Thyroid gland (tissue), 4 donors: ENCODE measurements around the gene PCDHA7. TPM values are rescaled to one million over a fixed set of nuclear protein-coding genes. Genes with fewer than 3 reads are reported as not detected.
"Not testable (repeated sequence)": the region's sequence is repeated elsewhere in the genome, so short reads cannot be mapped to it uniquely, and the experiment has no call there.

Experiments
- DNase-seq, 2 donors: peaks; one replicate each; pipeline ENCODE4 v3.0.0-alpha.2; 2019
- H3K27ac ChIP-seq, 3 donors: fragments of 200-600 bp; sonication (generic); 1 replicate in 2 of 3; 2 replicates in 1 of 3; pipeline ENCODE4 v1.5.1; 2016 to 2019; ENCODE audit warnings: mild to moderate bottlenecking in 1 of 3, moderate library complexity in 1 of 3
- H3K27me3 ChIP-seq: fragments of 200-600 bp; sonication (generic); one replicate; pipeline ENCODE4 v1.5.1; 2019
- H3K36me3 ChIP-seq, 2 donors: fragments of 200-600 bp; sonication (generic); one replicate each; pipeline ENCODE4 v1.5.1; 2016 to 2019
- H3K4me1 ChIP-seq, 2 donors: fragments of 200-600 bp; sonication (generic); one replicate each; pipeline ENCODE4 v1.5.1; 2017 to 2019
- H3K4me3 ChIP-seq, 3 donors: fragments of 200-600 bp; sonication (generic); replicated peaks in 1 of 3; 1 replicate in 2 of 3; 2 replicates in 1 of 3; pipeline ENCODE4 v1.5.1; 2016; ENCODE audit warnings: mild to moderate bottlenecking in 1 of 3
- H3K9me3 ChIP-seq: fragments of 200-600 bp; sonication (generic); one replicate; pipeline ENCODE4 v1.5.1; 2017
- CTCF ChIP-seq, 6 experiments: fragments of 200-600 bp in 3 of 6; fragments of 450-650 bp in 3 of 6; sonication (generic) in 3 of 6; IDR thresholded peaks; one replicate each; pipeline ENCODE4 v1.5.1; 2016 to 2019; ENCODE audit warnings: antibody characterized with exemption in 6 of 6, mild to moderate bottlenecking in 2 of 6, inconsistent platforms in 1 of 6, moderate library complexity in 1 of 6
- POLR2A ChIP-seq, 2 donors: fragments of 450-650 bp; IDR thresholded peaks; one replicate each; pipeline ENCODE4 v1.6.1; 2017; ENCODE audit warnings: antibody characterized with exemption in 2 of 2, mild to moderate bottlenecking in 2 of 2, moderate library complexity in 1 of 2
- whole genome bisulfite sequencing, 2 donors: methylation state at CpG; one replicate each; pipeline ENCODE4 v1.1.5; 2017; 5-methylcytosine and 5-hydroxymethylcytosine counted together
- intact Hi-C: fragments of 100-400 bp; cut with DNase I; formaldehyde crosslinking; loops from one replicate; pipeline ENCODE4 v1.15.1; 2023
- total RNA-seq, 4 donors: library from RNA; depleted of rRNA; stranded (reverse); fragments of >200 nt; gene quantifications; one replicate each; pipeline ENCODE4 v1.2.3, GENCODE V29; 2016

The PCDHA7 gene
- total RNA-seq, 4 donors from 2014 or later, result 0.45 to 0.88 (median 0.54) TPM

GRCh38 chr5:140842798-140843733, 9.0 kb downstream of the PCDHA7 start:
- no peaks in the 10 kb centered on the region for H3K36me3 ChIP-seq
- H3K9me3 ChIP-seq, result no peaks in the 10 kb centered on the region

GRCh38 chr5:140848139-140849102, 14.4 kb downstream of the PCDHA7 start, which contains the start of gene PCDHA9:
TSS of gene PCDHA9 (plus strand) at chr5:140848382. CDS start at chr5:140848496, 114 bp downstream.
- H3K36me3 ChIP-seq, DNase-seq, H3K27ac ChIP-seq, H3K9me3 ChIP-seq, H3K4me3 ChIP-seq, H3K27me3 ChIP-seq, H3K4me1 ChIP-seq, intact Hi-C loops: not testable (repeated sequence)
- WGBS, 2 donors, result 16 to 21% methylated on average over 22 to 23 of the region's 48 CpGs

More at GRCh38 chr5:140842798-140843733, 9.0 kb downstream of the PCDHA7 start:
- 48% methylated on average over 36 to 37 of the region's 87 CpGs for WGBS, 2 donors
- Histone ChIP-seq H3K4me1 (no peaks in the 10 kb centered on the region), H3K27ac (no peak overlapping the region), H3K27me3 (peaks cover 6% of the 10 kb centered on the region), H3K4me3 (no peak overlapping the region)
- no peak for DNase-seq
- TF ChIP-seq CTCF (IDR thresholded peaks at IDR 0.05), result no peak
- no peak for TF ChIP-seq POLR2A (IDR thresholded peaks at IDR 0.05)
- intact Hi-C loops, result no loop called here

- H3K27me3 ChIP-seq, H3K4me1 ChIP-seq, intact Hi-C loops, H3K4me3 ChIP-seq, H3K36me3 ChIP-seq, H3K27ac ChIP-seq, DNase-seq, H3K9me3 ChIP-seq: not testable (repeated sequence)
- 33 to 41% methylated on average over 41 to 59 of the region's 101 CpGs for WGBS, 2 donors
Observed at GRCh38 chr5:140849831-140850634, 16.0 kb downstream of the PCDHA7 start.

- TF ChIP-seq POLR2A (IDR thresholded peaks at IDR 0.05) (no peak), CTCF (IDR thresholded peaks at IDR 0.05) (peak in 4 of 6 experiments; percentile 48 to 72 (median 52))
- Histone ChIP-seq H3K9me3 (no peaks in the 10 kb centered on the region), H3K36me3 (no peaks in the 10 kb centered on the region), H3K4me1 (peaks cover 0 to 5% of the 10 kb centered on the region in 2 donors), H3K27ac (peak within 1 kb of the TSS in 2 of 3 donors; percentile 31 to 36), H3K4me3 (no peak within 1 kb of the TSS), H3K27me3 (no peaks in the 10 kb centered on the region)
- peak; percentile 33 to 55 for DNase-seq
- 14 to 22% methylated on average over 37 to 44 of the region's 44 CpGs for WGBS, 2 donors
- intact Hi-C loops, result no loop called here
Observed at GRCh38 chr5:140855772-140856674, 22.0 kb downstream of the PCDHA7 start, which contains the start of gene PCDHA10. TSS of gene PCDHA10 (plus strand) at chr5:140855897. CDS start at chr5:140856049, 152 bp downstream.
